ENCODE measurements around the gene SIRPB2.

The SIRPB2 gene

GRCh38 chr20:1457992-1458391 is 33.2 kb downstream of the SIRPB2 start:
- no peak for TF ChIP-seq CTCF (IDR thresholded peaks at IDR 0.05; ENCODE audit: insufficient read depth, low read length, poor library complexity, severe bottlenecking)
- no peak overlapping the region for H3K4me3 ChIP-seq (replicated peaks; ENCODE audit: low read depth, low read length)
- H3K36me3 ChIP-seq (ENCODE audit: control insufficient read depth, insufficient read depth, low read length) = peaks cover 15% of the 10 kb centered on the region
- no peak for DNase-seq (ENCODE audit: extremely low read depth, insufficient read length)
- no peaks in the 10 kb centered on the region for H3K27me3 ChIP-seq (replicated peaks; ENCODE audit: control insufficient read depth, insufficient read depth, low read length)

GRCh38 chr20:1456300-1456699 is 34.9 kb downstream of the SIRPB2 start:
- Histone ChIP-seq H3K27me3 (replicated peaks; ENCODE audit: control insufficient read depth, insufficient read depth, low read length) (no peaks in the 10 kb centered on the region), H3K36me3 (ENCODE audit: control insufficient read depth, insufficient read depth, low read length) (peaks cover 24% of the 10 kb centered on the region), H3K4me3 (replicated peaks; ENCODE audit: low read depth, low read length) (no peak overlapping the region)
- DNase-seq (ENCODE audit: extremely low read depth, insufficient read length) = no peak
- TF ChIP-seq CTCF (IDR thresholded peaks at IDR 0.05; ENCODE audit: insufficient read depth, low read length, poor library complexity, severe bottlenecking) = no peak

GRCh38 chr20:1450926-1451491 is 40.2 kb downstream of the SIRPB2 start:
- Histone ChIP-seq H3K27me3 (replicated peaks; ENCODE audit: control insufficient read depth, insufficient read depth, low read length) (no peaks in the 10 kb centered on the region), H3K36me3 (ENCODE audit: control insufficient read depth, insufficient read depth, low read length) (peaks cover 33% of the 10 kb centered on the region), H3K4me3 (replicated peaks; ENCODE audit: low read depth, low read length) (no peak overlapping the region)
- no peak for TF ChIP-seq CTCF (IDR thresholded peaks at IDR 0.05; ENCODE audit: insufficient read depth, low read length, poor library complexity, severe bottlenecking)
- DNase-seq (ENCODE audit: extremely low read depth, insufficient read length) = no peak

- H3K4me3 ChIP-seq (replicated peaks; ENCODE audit: low read depth, low read length) = no peak overlapping the region
- no peak for TF ChIP-seq CTCF (IDR thresholded peaks at IDR 0.05; ENCODE audit: insufficient read depth, low read length, poor library complexity, severe bottlenecking)
- peaks cover 36% of the 10 kb centered on the region for H3K36me3 ChIP-seq (ENCODE audit: control insufficient read depth, insufficient read depth, low read length)
- no peak for DNase-seq (ENCODE audit: extremely low read depth, insufficient read length)
- no peaks in the 10 kb centered on the region for H3K27me3 ChIP-seq (replicated peaks; ENCODE audit: control insufficient read depth, insufficient read depth, low read length)
These were observed 41.9 kb downstream of the SIRPB2 start for GRCh38 chr20:1449370-1449769.

GRCh38 chr20:1448081-1448620 is 43.1 kb downstream of the SIRPB2 start:
- DNase-seq (ENCODE audit: extremely low read depth, insufficient read length) = no peak
- peaks cover 40% of the 10 kb centered on the region for H3K36me3 ChIP-seq (ENCODE audit: control insufficient read depth, insufficient read depth, low read length)
- H3K27me3 ChIP-seq (replicated peaks; ENCODE audit: control insufficient read depth, insufficient read depth, low read length) = no peaks in the 10 kb centered on the region
- no peak for TF ChIP-seq CTCF (IDR thresholded peaks at IDR 0.05; ENCODE audit: insufficient read depth, low read length, poor library complexity, severe bottlenecking)
- H3K4me3 ChIP-seq (replicated peaks; ENCODE audit: low read depth, low read length) = no peak overlapping the region

GRCh38 chr20:1446536-1446935 is 44.7 kb downstream of the SIRPB2 start:
- H3K36me3 ChIP-seq (ENCODE audit: control insufficient read depth, insufficient read depth, low read length) = peaks cover 35% of the 10 kb centered on the region
- no peak for TF ChIP-seq CTCF (IDR thresholded peaks at IDR 0.05; ENCODE audit: insufficient read depth, low read length, poor library complexity, severe bottlenecking)
- no peaks in the 10 kb centered on the region for H3K27me3 ChIP-seq (replicated peaks; ENCODE audit: control insufficient read depth, insufficient read depth, low read length)
- no peak overlapping the region for H3K4me3 ChIP-seq (replicated peaks; ENCODE audit: low read depth, low read length)
- DNase-seq (ENCODE audit: extremely low read depth, insufficient read length) = no peak

All from GM06990 (cell line).